ENCODE data around the gene MKRN2. TPM values are rescaled to one million over a fixed set of nuclear protein-coding genes. Genes with fewer than 3 reads are reported as not detected.

MKRN2 gene
- total RNA-seq, 2 donors from 2014 or later = 24.7 to 30.5 TPM

DNA sequence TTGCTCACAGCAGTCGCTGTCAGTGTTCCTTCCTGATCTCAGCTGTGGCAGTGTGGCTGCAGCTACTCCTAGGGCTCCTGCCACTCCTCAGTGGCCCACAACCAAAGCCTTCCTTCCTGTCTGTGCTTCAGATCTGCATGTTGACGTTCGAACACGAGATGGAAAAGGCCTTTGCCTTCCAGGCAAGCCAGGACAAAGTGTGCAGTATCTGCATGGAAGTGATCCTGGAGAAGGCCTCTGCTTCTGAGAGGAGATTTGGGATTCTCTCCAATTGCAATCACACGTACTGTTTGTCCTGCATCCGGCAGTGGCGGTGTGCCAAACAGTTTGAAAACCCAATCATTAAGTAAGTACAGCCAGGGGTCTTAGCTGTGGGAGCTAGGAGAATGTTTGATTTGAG, 17.8 kb downstream of the MKRN2 start:
- DNase-seq (ENCODE audit: low spot score) = no peak
- TF ChIP-seq, protein P1, sequence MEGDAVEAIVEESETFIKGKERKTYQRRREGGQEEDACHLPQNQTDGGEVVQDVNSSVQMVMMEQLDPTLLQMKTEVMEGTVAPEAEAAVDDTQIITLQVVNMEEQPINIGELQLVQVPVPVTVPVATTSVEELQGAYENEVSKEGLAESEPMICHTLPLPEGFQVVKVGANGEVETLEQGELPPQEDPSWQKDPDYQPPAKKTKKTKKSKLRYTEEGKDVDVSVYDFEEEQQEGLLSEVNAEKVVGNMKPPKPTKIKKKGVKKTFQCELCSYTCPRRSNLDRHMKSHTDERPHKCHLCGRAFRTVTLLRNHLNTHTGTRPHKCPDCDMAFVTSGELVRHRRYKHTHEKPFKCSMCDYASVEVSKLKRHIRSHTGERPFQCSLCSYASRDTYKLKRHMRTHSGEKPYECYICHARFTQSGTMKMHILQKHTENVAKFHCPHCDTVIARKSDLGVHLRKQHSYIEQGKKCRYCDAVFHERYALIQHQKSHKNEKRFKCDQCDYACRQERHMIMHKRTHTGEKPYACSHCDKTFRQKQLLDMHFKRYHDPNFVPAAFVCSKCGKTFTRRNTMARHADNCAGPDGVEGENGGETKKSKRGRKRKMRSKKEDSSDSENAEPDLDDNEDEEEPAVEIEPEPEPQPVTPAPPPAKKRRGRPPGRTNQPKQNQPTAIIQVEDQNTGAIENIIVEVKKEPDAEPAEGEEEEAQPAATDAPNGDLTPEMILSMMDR (IDR thresholded peaks at IDR 0.05) = no peak

DNA sequence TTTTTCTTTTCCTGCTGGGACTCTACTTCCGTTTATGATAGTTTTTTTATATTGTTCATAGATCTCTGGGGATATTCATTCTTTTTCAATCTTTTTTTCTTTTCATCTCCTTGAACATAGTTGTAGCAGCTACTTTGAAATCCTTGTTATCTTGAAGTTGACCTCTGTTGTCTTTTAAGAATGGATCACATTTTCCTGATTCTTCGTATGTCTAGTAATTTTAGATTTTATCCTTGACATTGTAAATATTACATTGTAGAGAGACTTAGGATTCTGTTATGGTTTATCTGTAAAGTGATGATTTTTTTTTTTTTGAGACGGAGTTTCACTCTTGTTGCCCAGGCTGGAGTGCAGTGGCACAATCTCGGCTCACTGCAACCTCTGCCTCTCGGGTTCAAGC, 20.5 kb downstream of the MKRN2 start:
- no peaks in the 10 kb centered on the region for H3K27me3 ChIP-seq
- H3K27ac ChIP-seq = no peak overlapping the region
- TF ChIP-seq, protein P1 (IDR thresholded peaks at IDR 0.05) = no peak
- H3K9me3 ChIP-seq = no peaks in the 10 kb centered on the region
- no peak overlapping the region for H3K4me3 ChIP-seq
- H3K36me3 ChIP-seq = peaks cover 94% of the 10 kb centered on the region
- no peak for DNase-seq (ENCODE audit: low spot score)
- peaks cover 0 to 33% of the 10 kb centered on the region in 2 donors for H3K4me1 ChIP-seq

More for the DNA sequence above, 17.8 kb downstream of the MKRN2 start:
- Histone ChIP-seq H3K27ac (peak overlapping the region; percentile 63 to 81), H3K27me3 (no peaks in the 10 kb centered on the region), H3K4me3 (no peak overlapping the region), H3K36me3 (peaks cover 98% of the 10 kb centered on the region), H3K9me3 (no peaks in the 10 kb centered on the region), H3K4me1 (peaks cover 0 to 26% of the 10 kb centered on the region in 2 donors)

DNA sequence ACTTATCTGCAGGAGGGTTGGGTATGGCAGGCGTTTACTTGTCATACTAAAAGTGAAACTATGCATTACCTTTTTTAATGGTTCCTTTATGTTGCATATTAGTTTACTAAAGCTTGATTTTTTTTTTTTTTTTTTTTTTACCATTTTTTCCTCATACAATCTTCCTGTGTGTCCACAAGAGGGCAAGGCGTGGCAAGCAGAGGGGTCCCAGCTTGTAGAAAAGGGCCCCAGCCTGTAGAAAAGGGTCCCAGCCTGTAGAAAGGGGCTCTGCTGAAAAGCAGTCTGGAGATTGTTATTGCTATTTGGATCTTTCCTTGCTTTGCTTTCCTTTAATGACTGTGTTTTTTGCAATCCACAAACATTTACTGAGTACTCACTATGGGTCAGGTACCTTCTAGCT, 21.9 kb downstream of the MKRN2 start:
- Histone ChIP-seq H3K4me3 (no peak overlapping the region), H3K4me1 (peaks cover 0 to 27% of the 10 kb centered on the region in 2 donors), H3K27me3 (no peaks in the 10 kb centered on the region), H3K27ac (no peak overlapping the region), H3K9me3 (no peaks in the 10 kb centered on the region), H3K36me3 (peaks cover 94% of the 10 kb centered on the region)
- TF ChIP-seq, protein P1 (IDR thresholded peaks at IDR 0.05) = no peak
- DNase-seq (ENCODE audit: low spot score) = no peak

DNA sequence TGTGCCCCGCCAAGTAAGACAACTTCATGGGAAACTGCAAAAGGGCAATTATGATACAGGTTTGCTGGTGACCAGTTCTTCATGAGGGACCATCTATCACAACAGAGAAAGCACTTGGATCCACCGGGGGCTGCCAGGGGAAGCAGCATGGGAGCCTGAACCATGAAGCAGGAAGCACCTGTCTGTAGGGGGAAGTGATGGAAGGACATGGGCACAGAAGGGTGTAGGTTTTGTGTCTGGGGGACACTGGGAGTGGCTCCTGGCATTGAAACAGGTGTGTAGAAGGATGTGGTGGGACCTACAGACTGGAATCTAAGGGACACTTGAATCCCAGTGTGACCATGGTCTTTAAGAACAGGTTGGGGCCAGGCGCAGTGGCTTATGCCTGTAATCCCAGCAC, 22.6 kb downstream of the MKRN2 start:
- peak overlapping the region; percentile 29 to 51 for H3K27ac ChIP-seq
- H3K36me3 ChIP-seq = peaks cover 94% of the 10 kb centered on the region
- H3K9me3 ChIP-seq = no peaks in the 10 kb centered on the region
- TF ChIP-seq, protein P1 (IDR thresholded peaks at IDR 0.05) = no peak
- H3K4me1 ChIP-seq = peaks cover 0 to 20% of the 10 kb centered on the region in 2 donors
- DNase-seq (ENCODE audit: low spot score) = no peak
- no peak overlapping the region for H3K4me3 ChIP-seq
- no peaks in the 10 kb centered on the region for H3K27me3 ChIP-seq

DNA sequence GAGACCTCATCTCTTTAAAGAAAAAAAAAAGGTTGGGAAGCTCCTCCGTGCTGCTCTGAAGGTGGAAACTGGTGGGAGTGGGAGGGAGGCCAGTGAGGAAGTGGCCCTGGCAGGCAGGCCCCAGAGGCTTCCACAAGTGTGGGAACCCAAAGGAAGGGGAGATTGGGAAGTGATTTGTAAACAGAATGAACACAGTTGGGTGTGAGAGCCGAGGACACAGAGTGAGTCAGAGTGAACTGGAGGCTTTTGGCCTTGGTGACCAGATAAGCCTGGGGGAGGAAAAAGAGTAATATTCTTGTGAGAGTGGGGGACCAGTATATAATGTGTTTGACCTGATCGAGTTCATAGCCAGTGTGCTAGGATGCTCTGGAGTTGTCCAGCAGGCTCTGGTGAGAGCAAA, 23.0 kb downstream of the MKRN2 start:
- Histone ChIP-seq H3K27me3 (no peaks in the 10 kb centered on the region), H3K27ac (peak overlapping the region; percentile 29 to 51), H3K4me3 (no peak overlapping the region)

More for the DNA sequence above, 23.0 kb downstream of the MKRN2 start:
- TF ChIP-seq, protein P1 (IDR thresholded peaks at IDR 0.05) = no peak
- H3K36me3 ChIP-seq = peaks cover 94% of the 10 kb centered on the region
- no peak for DNase-seq (ENCODE audit: low spot score)
- peaks cover 0 to 16% of the 10 kb centered on the region in 2 donors for H3K4me1 ChIP-seq
- no peaks in the 10 kb centered on the region for H3K9me3 ChIP-seq

All from right atrium auricular region (tissue), 2 donors.